Suprapubic skin (tissue), 3 donors: ENCODE results near the gene RIMBP2.

Experiments
- CTCF ChIP-seq, 2 donors: fragments of 200-600 bp in 1 of 2; fragments of 450-650 bp in 1 of 2; sonication (generic) in 1 of 2; IDR thresholded peaks; one replicate each; pipeline ENCODE4 v1.5.1; 2016 to 2019; ENCODE audit warnings: antibody characterized with exemption in 2 of 2, mild to moderate bottlenecking in 1 of 2, moderate library complexity in 1 of 2
- EP300 ChIP-seq: sonication (generic); formaldehyde crosslinking; IDR thresholded peaks from one replicate; pipeline ENCODE4 v1.6.1; 2017; ENCODE audit warnings: antibody characterized with exemption
- POLR2A ChIP-seq, 2 donors: fragments of 450-650 bp; IDR thresholded peaks; one replicate each; pipeline ENCODE4 v1.6.1; 2017; ENCODE audit warnings: antibody characterized with exemption in 2 of 2, mild to moderate bottlenecking in 2 of 2, moderate library complexity in 2 of 2

DNA sequence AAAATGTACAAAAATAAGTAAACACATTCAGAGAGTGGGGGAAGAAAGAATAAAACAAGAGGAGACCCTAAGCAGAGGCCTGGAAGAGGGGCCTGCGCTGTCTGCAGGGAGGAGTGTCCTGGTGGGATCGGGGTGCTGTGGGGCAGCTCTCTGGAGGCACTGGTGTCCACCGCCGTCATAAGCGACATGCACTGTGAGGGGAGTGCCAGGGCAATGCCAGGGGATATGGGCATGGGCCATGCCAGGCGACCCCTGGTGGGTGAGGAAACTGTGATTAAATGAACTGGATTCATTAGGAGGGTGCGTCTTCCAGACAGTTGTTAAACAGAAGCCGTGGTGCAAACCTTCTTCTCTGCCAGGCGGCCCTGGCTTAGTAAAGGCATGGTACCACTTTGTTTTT is 261.8 kb downstream of the RIMBP2 start:
- TF ChIP-seq EP300 (no peak), CTCF (IDR thresholded peaks at IDR 0.05) (no peak), POLR2A (IDR thresholded peaks at IDR 0.05) (no peak)
